Adrenal gland (tissue), 12 donors: Measurements from ENCODE around the gene PAXX. TPM values are rescaled to one million over a fixed set of nuclear protein-coding genes. Genes with fewer than 3 reads are reported as not detected.

ENCODE experiments used
- DNase-seq, 7 donors: peaks; one replicate each; pipeline ENCODE4 v3.0.0-alpha.2; 2019 to 2020
- H3K27ac ChIP-seq, 5 donors: fragments of 200-600 bp; sonication (generic) in 4 of 5; 1 replicate in 3 of 5; 2 replicates in 2 of 5; pipeline versions ENCODE4 v1.5.1 to v1.8.0; 2016 to 2020; ENCODE audit warnings: mild to moderate bottlenecking in 1 of 5
- H3K27me3 ChIP-seq: fragments of 200-600 bp; 2 replicates; pipeline ENCODE4 v1.8.0; 2021
- H3K36me3 ChIP-seq, 2 donors: fragments of 200-600 bp; replicated peaks in 1 of 2; 1 replicate in 1 of 2; 2 replicates in 1 of 2; pipeline versions ENCODE4 v1.5.1 to v1.8.0; 2018 to 2022
- H3K4me1 ChIP-seq, 2 donors: fragments of 200-600 bp; replicated peaks in 1 of 2; 1 replicate in 1 of 2; 2 replicates in 1 of 2; pipeline versions ENCODE4 v1.5.1 to v1.8.0; 2018 to 2021
- H3K4me3 ChIP-seq, 4 donors: fragments of 200-600 bp; sonication (generic) in 3 of 4; one replicate each; pipeline ENCODE4 v1.5.1; 2016 to 2018
- H3K9me3 ChIP-seq, 3 donors: fragments of 200-600 bp; sonication (generic) in 1 of 3; replicated peaks in 1 of 3; 1 replicate in 2 of 3; 2 replicates in 1 of 3; pipeline versions ENCODE4 v1.5.1 to v1.8.0; 2016 to 2021
- CTCF ChIP-seq, 6 experiments: fragments of 450-650 bp in 4 of 6; fragments of 200-600 bp in 2 of 6; sonication (generic) in 1 of 6; IDR thresholded peaks; 1 replicate in 5 of 6; 2 replicates in 1 of 6; pipeline versions ENCODE4 v1.5.1 to v1.8.0; 2016 to 2021; ENCODE audit warnings: antibody characterized with exemption in 6 of 6, mild to moderate bottlenecking in 2 of 6, moderate library complexity in 1 of 6
- POLR2A ChIP-seq, 2 donors: fragments of 450-650 bp; IDR thresholded peaks; one replicate each; pipeline ENCODE4 v1.6.1; 2017; ENCODE audit warnings: antibody characterized with exemption in 2 of 2, mild to moderate bottlenecking in 2 of 2, moderate library complexity in 1 of 2
- WGBS, 4 donors: extraction: QIAGEN DNeasy Blood & Tissue Kit in 2 of 4; methylation state at CpG; one replicate each; pipeline versions ENCODE4 v1.1.5 to v1.1.7; 2013 to 2017; 5-methylcytosine and 5-hydroxymethylcytosine counted together
- intact Hi-C, 2 donors: fragments of 100-400 bp; cut with DNase I; formaldehyde crosslinking; loops; one replicate each; pipeline versions ENCODE4 v1.14.1 to v1.15.0; 2022 to 2023
- polyA plus RNA-seq, 3 donors: library from polyadenylated mRNA; stranded (reverse); fragments of 200-250 nt in 2 of 3; fragments of 350-450 nt in 1 of 3; fragmentation: Illumina TruSeq in 1 of 3; extraction: RNeasy Lipid Tissue Mini Kit (QIAGEN cat#74804) in 1 of 3; gene quantifications; one replicate each; pipeline ENCODE4 v1.2.3, GENCODE V29; 2013 to 2014
- total RNA-seq, 9 donors: library from RNA; depleted of rRNA in 4 of 9; stranded (reverse); fragments of >200 nt in 4 of 9; fragments of 120-200 nt in 1 of 9; fragmentation: NEBNext Ultra II Directional in 1 of 9; extraction: Animal tissue kit (Norgen Biotek cat#: 25700) in 1 of 9; gene quantifications; one replicate each; pipeline versions ENCODE4 v1.1.0 to v1.2.4, GENCODE V29; 2013 to 2023
- donor health status: healthy with polysubstance abuse.
- donor health status: Bipolar disorder and iron deficiency.
- donor health status: DM: yes; HTN: yes; CAD: no.
- donor health status: DM: no; HTN: no; CAD: no.
- donor health status: DM: no; HTN: no; CAD: no.
- donor health status: DM: yes; HTN: yes; CAD: no.

Gene PAXX
- total and polyA plus RNA-seq, 12 donors, result 4.9 to 363 (median 36.5) TPM

GRCh38 chr9:136980669-136981478, 11.3 kb upstream of the PAXX start:
- intact Hi-C loops, result no loop called here
- Histone ChIP-seq H3K27ac (peak overlapping the region in 2 of 5 donors; percentile 5 to 58), H3K4me1 (peaks cover 0 to 7% of the 10 kb centered on the region in 2 donors), H3K9me3 (no peaks in the 10 kb centered on the region), H3K27me3 (peaks cover 16% of the 10 kb centered on the region), H3K4me3 (no peak overlapping the region), H3K36me3 (no peaks in the 10 kb centered on the region)
- no peak for DNase-seq
- no peak for TF ChIP-seq CTCF (IDR thresholded peaks at IDR 0.05)
- TF ChIP-seq POLR2A (IDR thresholded peaks at IDR 0.05), result no peak
- 80 to 92% (median 90%) methylated on average over 11 to 16 of the region's 16 CpGs for WGBS, 4 donors

- H3K4me3 ChIP-seq, result no peak overlapping the region
- intact Hi-C loops, result no loop called here
- peaks cover 19% of the 10 kb centered on the region for H3K27me3 ChIP-seq
- H3K27ac ChIP-seq, result peak overlapping the region in 2 of 5 donors; percentile 5 to 68
- no peak for TF ChIP-seq CTCF (IDR thresholded peaks at IDR 0.05)
- TF ChIP-seq POLR2A (IDR thresholded peaks at IDR 0.05), result no peak
- 52 to 73% (median 67%) methylated on average over 3 to 17 of the region's 17 CpGs for WGBS, 4 donors
- no peaks in the 10 kb centered on the region for H3K36me3 ChIP-seq
- H3K9me3 ChIP-seq, result no peaks in the 10 kb centered on the region
- H3K4me1 ChIP-seq, result peaks cover 0 to 7% of the 10 kb centered on the region in 2 donors
- DNase-seq, result peak in 2 of 7 donors; percentile 37 to 68
Measured at GRCh38 chr9:136981588-136982231, 10.5 kb upstream of the PAXX start.

- Histone ChIP-seq H3K9me3 (no peaks in the 10 kb centered on the region), H3K36me3 (no peaks in the 10 kb centered on the region), H3K27ac (peak within 1 kb of the TSS in 1 of 5 donors; percentile 68), H3K27me3 (peaks cover 19% of the 10 kb centered on the region), H3K4me3 (no peak within 1 kb of the TSS), H3K4me1 (peaks cover 0 to 7% of the 10 kb centered on the region in 2 donors)
- no peak for DNase-seq
- intact Hi-C loops, result no loop called here
- TF ChIP-seq POLR2A (IDR thresholded peaks at IDR 0.05), result no peak
- no peak for TF ChIP-seq CTCF (IDR thresholded peaks at IDR 0.05)
- 77 to 90% (median 83%) methylated on average over 2 to 18 of the region's 18 CpGs for whole genome bisulfite sequencing, 4 donors
Measured at GRCh38 chr9:136982232-136983051, 9.8 kb upstream of the PAXX start, which contains the start of gene LCNL1. LCNL1 (plus strand) TSS chr9:136982993; CDS start chr9:136983587, 594 bp downstream.

- no peak for DNase-seq
- Histone ChIP-seq H3K36me3 (no peaks in the 10 kb centered on the region), H3K27ac (no peak overlapping the region), H3K9me3 (no peaks in the 10 kb centered on the region), H3K4me3 (no peak overlapping the region), H3K4me1 (peaks cover 0 to under 1% of the 10 kb centered on the region in 2 donors), H3K27me3 (peaks cover 19% of the 10 kb centered on the region)
- 83 to 92% (median 84%) methylated on average over 2 to 9 of the region's 9 CpGs for WGBS, 4 donors
- intact Hi-C loops, result no loop called here
- TF ChIP-seq CTCF (IDR thresholded peaks at IDR 0.05), result no peak
- no peak for TF ChIP-seq POLR2A (IDR thresholded peaks at IDR 0.05)
Measured at GRCh38 chr9:136983167-136983566, 9.1 kb upstream of the PAXX start.
